Esophagus squamous epithelium (tissue), 4 donors: Measurements from ENCODE around the gene SH3TC1.

Experiments used
- CTCF ChIP-seq, 6 experiments: fragments of 450-650 bp in 4 of 6; fragments of 200-600 bp in 2 of 6; sonication (generic) in 2 of 6; IDR thresholded peaks; one replicate each; pipeline ENCODE4 v1.5.1; 2016 to 2019; ENCODE audit warnings: antibody characterized with exemption in 6 of 6, mild to moderate bottlenecking in 4 of 6, moderate library complexity in 4 of 6
- POLR2A ChIP-seq, 4 donors: fragments of 450-650 bp; IDR thresholded peaks; one replicate each; pipeline ENCODE4 v1.6.1; 2017; ENCODE audit warnings: antibody characterized with exemption in 4 of 4, mild to moderate bottlenecking in 4 of 4, moderate library complexity in 3 of 4

- TF ChIP-seq CTCF (IDR thresholded peaks at IDR 0.05), result no peak
- TF ChIP-seq POLR2A (IDR thresholded peaks at IDR 0.05), result no peak
These were observed 58.8 kb downstream of the SH3TC1 start for GRCh38 chr4:8257854-8258253.
